ENCODE measurements around the gene HNRNPF. TPM values are rescaled to one million over a fixed set of nuclear protein-coding genes. Genes with fewer than 3 reads are reported as not detected.
"Not testable (repeated sequence)": the region's sequence is repeated elsewhere in the genome, so short reads cannot be mapped to it uniquely, and the experiment has no call there.

HNRNPF gene
- total RNA-seq, 1 experiment from 2014 or later = 333 TPM

DNA sequence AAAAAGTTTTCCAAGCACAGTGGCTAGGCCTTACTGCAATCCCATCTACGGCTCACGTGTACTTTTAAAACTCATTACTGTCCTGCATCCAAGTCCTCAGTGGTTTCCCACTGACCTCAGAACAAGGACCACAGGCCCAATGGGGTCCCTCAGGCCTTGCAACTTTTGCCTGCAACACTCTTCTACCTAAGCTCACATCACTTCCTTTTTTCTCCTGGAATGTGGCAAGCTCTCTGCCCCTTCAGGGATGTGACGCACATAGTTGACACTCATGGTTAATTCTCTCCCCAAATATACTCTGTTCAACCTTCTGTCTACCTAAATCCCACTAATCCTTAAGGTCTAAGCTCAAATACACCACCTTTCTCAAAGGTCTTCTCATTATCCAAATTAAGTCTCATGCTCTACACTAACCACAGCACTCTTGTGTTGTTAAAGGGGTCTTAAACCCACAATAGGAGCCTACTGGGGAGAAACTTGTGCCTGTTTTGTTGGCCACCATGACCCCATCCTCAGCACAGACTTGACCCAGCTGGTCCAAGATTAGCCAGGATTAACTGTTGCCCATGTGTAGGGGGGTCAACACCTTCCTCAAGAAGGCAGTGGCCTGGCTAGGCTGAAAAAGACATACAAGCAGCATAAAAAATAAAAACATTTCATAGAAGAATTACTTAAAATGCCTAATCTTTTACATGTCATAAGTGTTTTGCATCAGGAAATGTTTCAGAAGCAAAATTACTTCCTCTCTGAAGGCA is 15.2 kb downstream of the HNRNPF start:
- peaks cover 35% of the 10 kb centered on the region; the same call in 1 of the 2 replicates for H4K20me1 ChIP-seq (ENCODE audit: insufficient read depth)
- RAD21 ChIA-PET (ENCODE audit: low non-redundant PET in 1 of 2, low total read pairs in 2 of 2, uncharacterized antibody in 2 of 2, unreplicated experiment in 2 of 2) = no interaction called here
- peaks cover 40 to 79% of the 10 kb centered on the region in 2 experiments for H3K36me3 ChIP-seq (ENCODE audit: control insufficient read depth in 1 of 2, insufficient read depth in 2 of 2, low read length in 2 of 2)
- CTCF ChIA-PET = no interaction called here
- no peaks in the 10 kb centered on the region for H3K9me3 ChIP-seq (ENCODE audit: control insufficient read depth in 1 of 2, insufficient read depth in 1 of 2, low read depth in 1 of 2, low read length in 2 of 2)
- peaks cover 99% of the 10 kb centered on the region for H3K79me2 ChIP-seq (ENCODE audit: insufficient read depth, low read length)
- no peaks in the 10 kb centered on the region for H3K9me2 ChIP-seq (ENCODE audit: insufficient read depth)
- H3K27ac ChIP-seq (ENCODE audit: low read depth, low read length) = peak overlapping the region; percentile 96; the same call in 1 of the 2 replicates
- H3K9ac ChIP-seq (ENCODE audit: low read length) = 0 out of 2 replicates have a peak overlapping the region, but pooled peaks have one; percentile 29
- no peak for ATAC-seq
- no peak overlapping the region for H2AFZ ChIP-seq (ENCODE audit: low read depth, low read length, poor library complexity, severe bottlenecking)
- no peaks in the 10 kb centered on the region for H3K27me3 ChIP-seq (ENCODE audit: insufficient read depth, low read length)
- intact Hi-C loops (cut with micrococcal nuclease) = no loop called here
- POLR2A ChIA-PET = no interaction called here
- H3K4me1 ChIP-seq (ENCODE audit: control insufficient read depth in 1 of 2, insufficient read depth in 2 of 2, low read length in 2 of 2) = peaks cover 9 to 37% of the 10 kb centered on the region in 2 experiments
- no peak overlapping the region for H3K4me2 ChIP-seq (ENCODE audit: low read length)
- TF ChIP-seq EZH2phosphoT487 (IDR thresholded peaks at IDR 0.05; ENCODE audit: borderline replicate concordance) (no peak), SIN3A (IDR thresholded peaks at IDR 0.05; ENCODE audit: low read depth) (no peak), POLR2AphosphoS5 (IDR thresholded peaks at IDR 0.05; ENCODE audit: low read depth, low read length) (no peak), TCF7L2 (IDR thresholded peaks at IDR 0.05; ENCODE audit: borderline replicate concordance, extremely low read depth, insufficient read depth, insufficient read length) (no peak), JUND (IDR thresholded peaks at IDR 0.05) (no peak), ELF1 (IDR thresholded peaks at IDR 0.05; ENCODE audit: borderline replicate concordance, low read depth) (no peak), ZFX (IDR thresholded peaks at IDR 0.05) (no peak), SP1 (IDR thresholded peaks at IDR 0.05; ENCODE audit: low read depth) (no peak), EZH2 (IDR thresholded peaks at IDR 0.05) (no peak), ZNF274 (IDR thresholded peaks at IDR 0.05; ENCODE audit: low read depth, low read length) (no peak)
- TF ChIP-seq, protein P1, sequence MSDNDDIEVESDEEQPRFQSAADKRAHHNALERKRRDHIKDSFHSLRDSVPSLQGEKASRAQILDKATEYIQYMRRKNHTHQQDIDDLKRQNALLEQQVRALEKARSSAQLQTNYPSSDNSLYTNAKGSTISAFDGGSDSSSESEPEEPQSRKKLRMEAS (IDR thresholded peaks at IDR 0.05) = no peak
- TF ChIP-seq, protein P2, sequence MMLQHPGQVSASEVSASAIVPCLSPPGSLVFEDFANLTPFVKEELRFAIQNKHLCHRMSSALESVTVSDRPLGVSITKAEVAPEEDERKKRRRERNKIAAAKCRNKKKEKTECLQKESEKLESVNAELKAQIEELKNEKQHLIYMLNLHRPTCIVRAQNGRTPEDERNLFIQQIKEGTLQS (IDR thresholded peaks at IDR 0.05) = no peak
- TF ChIP-seq, protein P3, sequence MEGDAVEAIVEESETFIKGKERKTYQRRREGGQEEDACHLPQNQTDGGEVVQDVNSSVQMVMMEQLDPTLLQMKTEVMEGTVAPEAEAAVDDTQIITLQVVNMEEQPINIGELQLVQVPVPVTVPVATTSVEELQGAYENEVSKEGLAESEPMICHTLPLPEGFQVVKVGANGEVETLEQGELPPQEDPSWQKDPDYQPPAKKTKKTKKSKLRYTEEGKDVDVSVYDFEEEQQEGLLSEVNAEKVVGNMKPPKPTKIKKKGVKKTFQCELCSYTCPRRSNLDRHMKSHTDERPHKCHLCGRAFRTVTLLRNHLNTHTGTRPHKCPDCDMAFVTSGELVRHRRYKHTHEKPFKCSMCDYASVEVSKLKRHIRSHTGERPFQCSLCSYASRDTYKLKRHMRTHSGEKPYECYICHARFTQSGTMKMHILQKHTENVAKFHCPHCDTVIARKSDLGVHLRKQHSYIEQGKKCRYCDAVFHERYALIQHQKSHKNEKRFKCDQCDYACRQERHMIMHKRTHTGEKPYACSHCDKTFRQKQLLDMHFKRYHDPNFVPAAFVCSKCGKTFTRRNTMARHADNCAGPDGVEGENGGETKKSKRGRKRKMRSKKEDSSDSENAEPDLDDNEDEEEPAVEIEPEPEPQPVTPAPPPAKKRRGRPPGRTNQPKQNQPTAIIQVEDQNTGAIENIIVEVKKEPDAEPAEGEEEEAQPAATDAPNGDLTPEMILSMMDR (IDR thresholded peaks at IDR 0.05 in 2 of 3, conservative IDR thresholded peaks at IDR 0.05 in 1 of 3; ENCODE audit: borderline replicate concordance in 1 of 3, insufficient read depth in 1 of 3, low read depth in 2 of 3, low read length in 2 of 3) = no peak
- no TSS peak for BruUV-seq (replicated peaks)
- DNase-seq (ENCODE audit: low read depth, low spot score) = no peak
- H3K4me3 ChIP-seq (replicated peaks in 1 of 2; ENCODE audit: low read depth in 1 of 2, low read length in 2 of 2) = no peak overlapping the region

DNA sequence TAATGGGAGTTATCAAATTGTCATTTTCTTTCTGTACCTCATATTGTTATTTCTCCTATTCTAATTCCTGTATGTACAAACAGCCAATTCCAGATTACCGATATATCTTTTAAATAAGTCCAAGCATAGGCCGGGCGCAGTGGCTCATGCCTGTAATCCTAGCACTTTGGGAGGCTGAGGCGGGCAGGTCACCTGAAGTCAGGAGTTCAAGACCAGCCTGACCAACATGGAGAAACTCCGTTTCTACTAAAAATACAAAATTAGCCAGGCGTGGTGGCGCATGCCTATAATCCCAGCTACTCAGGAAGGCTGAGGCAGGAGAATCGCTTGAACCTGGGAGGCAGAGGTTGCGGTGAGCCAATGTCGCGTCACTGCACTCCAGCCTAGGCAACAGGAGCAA is 15.8 kb downstream of the HNRNPF start:
- DNase-seq (ENCODE audit: low read depth, low spot score); H3K9me3 ChIP-seq (ENCODE audit: control insufficient read depth in 1 of 2, insufficient read depth in 1 of 2, low read depth in 1 of 2, low read length in 2 of 2); H3K9ac ChIP-seq (ENCODE audit: low read length); intact Hi-C loops (cut with micrococcal nuclease); H2AFZ ChIP-seq (ENCODE audit: low read depth, low read length, poor library complexity, severe bottlenecking); H3K9me2 ChIP-seq (ENCODE audit: insufficient read depth); H3K4me2 ChIP-seq (ENCODE audit: low read length); H3K4me3 ChIP-seq (replicated peaks in 1 of 2; ENCODE audit: low read depth in 1 of 2, low read length in 2 of 2); CTCF ChIA-PET; ATAC-seq; RAD21 ChIA-PET (ENCODE audit: low non-redundant PET in 1 of 2, low total read pairs in 2 of 2, uncharacterized antibody in 2 of 2, unreplicated experiment in 2 of 2); H3K27me3 ChIP-seq (ENCODE audit: insufficient read depth, low read length); POLR2A ChIA-PET; BruUV-seq (replicated peaks): not testable (repeated sequence)
- H3K27ac ChIP-seq (ENCODE audit: low read depth, low read length) = peak overlapping the region; percentile 31
- H4K20me1 ChIP-seq (ENCODE audit: insufficient read depth) = peaks cover 37% of the 10 kb centered on the region; the same call in 1 of the 2 replicates
- peaks cover 99% of the 10 kb centered on the region for H3K79me2 ChIP-seq (ENCODE audit: insufficient read depth, low read length)
- peaks cover 4 to 31% of the 10 kb centered on the region in 2 experiments; a peak in 3 of 4 replicates for H3K4me1 ChIP-seq (ENCODE audit: control insufficient read depth in 1 of 2, insufficient read depth in 2 of 2, low read length in 2 of 2)
- peaks cover 46 to 81% of the 10 kb centered on the region in 2 experiments for H3K36me3 ChIP-seq (ENCODE audit: control insufficient read depth in 1 of 2, insufficient read depth in 2 of 2, low read length in 2 of 2)
